Hepatocyte (in vitro differentiated cells): ENCODE results near the gene ARL3. TPM values are rescaled to one million over a fixed set of nuclear protein-coding genes. Genes with fewer than 3 reads are reported as not detected.
A peak's percentile ranks its signal among the peaks of the same experiment; 100 is the strongest.

ENCODE experiments used
- DNase-seq: peaks from one replicate; pipeline ENCODE4 v3.0.0-alpha.2; 2016; ENCODE audit warnings: low spot score
- H2AFZ ChIP-seq: fragments of 200-600 bp; sonication (generic); 2 replicates; pipeline ENCODE4 v1.6.0; 2016; ENCODE audit warnings: antibody characterized with exemption, mild to moderate bottlenecking
- H3K27ac ChIP-seq: fragments of 200-600 bp; sonication (generic); 2 replicates; pipeline ENCODE4 v1.5.1; 2016; ENCODE audit warnings: mild to moderate bottlenecking
- H3K27me3 ChIP-seq: fragments of 200-600 bp; sonication (generic); 2 replicates; pipeline ENCODE4 v1.6.1; 2016
- H3K36me3 ChIP-seq: fragments of 200-600 bp; sonication (generic); replicated peaks from 2 replicates; pipeline ENCODE4 v1.5.1; 2016; ENCODE audit warnings: low read depth; ENCODE audit not compliant: insufficient read depth
- H3K4me1 ChIP-seq: fragments of 200-600 bp; sonication (generic); 2 replicates; pipeline ENCODE4 v1.5.1; 2016; ENCODE audit warnings: mild to moderate bottlenecking, moderate library complexity; ENCODE audit not compliant: insufficient read depth
- H3K4me2 ChIP-seq: fragments of 200-600 bp; sonication (generic); 2 replicates; pipeline ENCODE4 v1.6.0; 2016
- H3K4me3 ChIP-seq: fragments of 200-600 bp; sonication (generic); 2 replicates; pipeline ENCODE4 v1.5.1; 2016; ENCODE audit warnings: mild to moderate bottlenecking
- H3K79me2 ChIP-seq: fragments of 200-600 bp; sonication (generic); 2 replicates; pipeline ENCODE4 v1.6.0; 2017; ENCODE audit warnings: mild to moderate bottlenecking
- H3K9me2 ChIP-seq: fragments of 200-600 bp; sonication (generic); replicated peaks from 2 replicates; pipeline ENCODE4 v1.6.0; 2017; ENCODE audit warnings: mild to moderate bottlenecking; ENCODE audit not compliant: insufficient read depth
- H3K9me3 ChIP-seq: fragments of 200-600 bp; sonication (generic); 2 replicates; pipeline ENCODE4 v1.5.1; 2016; ENCODE audit warnings: low read depth, mild to moderate bottlenecking
- H4K20me1 ChIP-seq: fragments of 200-600 bp; sonication (generic); 2 replicates; pipeline ENCODE4 v1.6.0; 2016; ENCODE audit warnings: mild to moderate bottlenecking; ENCODE audit not compliant: insufficient read depth, poor library complexity, severe bottlenecking
- CTCF ChIP-seq: fragments of 200-600 bp; sonication (generic); IDR thresholded peaks from 2 replicates; pipeline ENCODE4 v1.5.1; 2016; ENCODE audit warnings: antibody characterized with exemption, mild to moderate bottlenecking; ENCODE audit not compliant: poor library complexity
- EZH2 ChIP-seq: fragments of 200-600 bp; sonication (generic); IDR thresholded peaks from 2 replicates; pipeline ENCODE4 v1.6.1; 2016; ENCODE audit warnings: antibody characterized with exemption, mild to moderate bottlenecking, borderline replicate concordance
- EZH2phosphoT487 ChIP-seq: fragments of 200-600 bp; sonication (generic); IDR thresholded peaks from one replicate; pipeline ENCODE4 v1.6.1; 2018; ENCODE audit warnings: antibody characterized with exemption, mild to moderate bottlenecking, low read depth, moderate library complexity; ENCODE audit not compliant: unreplicated experiment, severe bottlenecking
- WGBS: methylation state at CpG from one replicate; pipeline ENCODE4 v1.1.6; 2016; ENCODE audit warnings: low lambda C conversion rate; ENCODE audit errors: missing lambda C conversion rate; 5-methylcytosine and 5-hydroxymethylcytosine counted together
- polyA plus RNA-seq: library from polyadenylated mRNA; unstranded; fragments of >200 nt; fragmentation: Nextera tagmentation; extraction: Ambion mirVana; gene quantifications from 2 replicates; pipeline ENCODE4 v1.2.1, GENCODE V29; 2016
- total RNA-seq: library from RNA; depleted of rRNA; stranded (reverse); fragments of >200 nt; gene quantifications from 2 replicates; pipeline ENCODE4 v1.2.3, GENCODE V29; 2014

ARL3 gene
- total and polyA plus RNA-seq, 2 experiments from 2014 or later: 6.4 to 16.5 TPM

- H3K4me1 ChIP-seq: peaks cover 64% of the 10 kb centered on the region
- no peak overlapping the region for H2AFZ ChIP-seq
- H3K27me3 ChIP-seq: no peaks in the 10 kb centered on the region
- no peaks in the 10 kb centered on the region for H3K79me2 ChIP-seq
- DNase-seq: no peak
- H3K9me3 ChIP-seq: no peaks in the 10 kb centered on the region
- no peaks in the 10 kb centered on the region for H3K9me2 ChIP-seq
- peak overlapping the region; percentile 93 for H3K27ac ChIP-seq
- H3K36me3 ChIP-seq: no peaks in the 10 kb centered on the region
- TF ChIP-seq EZH2phosphoT487: no peak
- no peak for TF ChIP-seq EZH2
- no peak for TF ChIP-seq CTCF
- peak overlapping the region; percentile 69 for H3K4me2 ChIP-seq
- H4K20me1 ChIP-seq: no peaks in the 10 kb centered on the region
- no peak overlapping the region for H3K4me3 ChIP-seq
- WGBS: 43% methylated on average over 8 of the region's 8 CpGs
Observed at GRCh38 chr10:102675011-102675665, 39.1 kb downstream of the ARL3 start.

- WGBS: 63% methylated on average over 2 of the region's 2 CpGs
- Histone ChIP-seq H3K36me3 (no peaks in the 10 kb centered on the region), H3K9me3 (no peaks in the 10 kb centered on the region), H2AFZ (no peak overlapping the region), H3K4me2 (peak overlapping the region; percentile 69), H3K27ac (peak overlapping the region; percentile 93), H3K9me2 (no peaks in the 10 kb centered on the region), H4K20me1 (no peaks in the 10 kb centered on the region), H3K79me2 (no peaks in the 10 kb centered on the region), H3K4me1 (peaks cover 69% of the 10 kb centered on the region), H3K4me3 (no peak overlapping the region), H3K27me3 (no peaks in the 10 kb centered on the region)
- TF ChIP-seq EZH2 (no peak), EZH2phosphoT487 (no peak), CTCF (no peak)
- DNase-seq: no peak
Observed at GRCh38 chr10:102674566-102674965, 39.6 kb downstream of the ARL3 start.

GRCh38 chr10:102673819-102674511, 40.2 kb downstream of the ARL3 start:
- Histone ChIP-seq H3K36me3 (no peaks in the 10 kb centered on the region), H3K4me1 (peaks cover 67% of the 10 kb centered on the region), H3K27me3 (no peaks in the 10 kb centered on the region), H3K79me2 (no peaks in the 10 kb centered on the region), H4K20me1 (no peaks in the 10 kb centered on the region), H3K4me3 (no peak overlapping the region), H3K9me3 (no peaks in the 10 kb centered on the region), H3K27ac (peak overlapping the region; percentile 93), H3K9me2 (no peaks in the 10 kb centered on the region), H2AFZ (peak overlapping the region; percentile 40), H3K4me2 (peak overlapping the region; percentile 69)
- WGBS: 45% methylated on average over 18 of the region's 19 CpGs
- DNase-seq: peak; percentile 52
- TF ChIP-seq EZH2: no peak
- no peak for TF ChIP-seq EZH2phosphoT487
- TF ChIP-seq CTCF: no peak
